WI38 (cell line): Measurements from ENCODE around the gene SNX10.

Experiments
- H3K4me3 ChIP-seq: 2 replicates; pipeline ENCODE4 v1.5.1; 2011; ENCODE audit warnings: low read depth, mild to moderate bottlenecking, control low read depth, low read length
- CTCF ChIP-seq: IDR thresholded peaks from 2 replicates; pipeline ENCODE4 v1.5.1; 2012; ENCODE audit warnings: low read depth, mild to moderate bottlenecking, control low read depth, low read length

SNX10 gene

GRCh38 chr7:26334166-26334859 is 42.7 kb downstream of the SNX10 start:
- H3K4me3 ChIP-seq: no peak overlapping the region
- TF ChIP-seq CTCF: no peak

GRCh38 chr7:26337232-26337865 is 45.7 kb downstream of the SNX10 start:
- H3K4me3 ChIP-seq: no peak overlapping the region

GRCh38 chr7:26340476-26341018 is 48.9 kb downstream of the SNX10 start:
- TF ChIP-seq CTCF: no peak
- H3K4me3 ChIP-seq: no peak overlapping the region

More at GRCh38 chr7:26337232-26337865, 45.7 kb downstream of the SNX10 start:
- TF ChIP-seq CTCF: no peak

- TF ChIP-seq CTCF: no peak
- H3K4me3 ChIP-seq: no peak overlapping the region
Measured at GRCh38 chr7:26343320-26343832, 51.7 kb downstream of the SNX10 start.

GRCh38 chr7:26343837-26344236 is 52.2 kb downstream of the SNX10 start:
- no peak overlapping the region for H3K4me3 ChIP-seq
- no peak for TF ChIP-seq CTCF

GRCh38 chr7:26345202-26345601 is 53.5 kb downstream of the SNX10 start:
- no peak overlapping the region for H3K4me3 ChIP-seq
- TF ChIP-seq CTCF: no peak

GRCh38 chr7:26345837-26346236 is 54.2 kb downstream of the SNX10 start:
- TF ChIP-seq CTCF: no peak
- H3K4me3 ChIP-seq: no peak overlapping the region
